Stimulated activated CD4-positive, alpha-beta T cell treated with anti-CD3 and anti-CD28 coated beads, TNF-alpha, amount 100 ng/mL, for 4 hours (primary cell): ENCODE data around the gene NPW.
A peak's percentile ranks its signal among the peaks of the same experiment; 100 is the strongest.
"Not testable (repeated sequence)": the region's sequence is repeated elsewhere in the genome, so short reads cannot be mapped to it uniquely, and the experiment has no call there.

ENCODE experiments used
- DNase-seq, 3 experiments: peaks; one replicate each; pipeline ENCODE4 v3.0.0-alpha.2; 2020; ENCODE audit warnings: low read depth in 3 of 3

Gene NPW

DNA sequence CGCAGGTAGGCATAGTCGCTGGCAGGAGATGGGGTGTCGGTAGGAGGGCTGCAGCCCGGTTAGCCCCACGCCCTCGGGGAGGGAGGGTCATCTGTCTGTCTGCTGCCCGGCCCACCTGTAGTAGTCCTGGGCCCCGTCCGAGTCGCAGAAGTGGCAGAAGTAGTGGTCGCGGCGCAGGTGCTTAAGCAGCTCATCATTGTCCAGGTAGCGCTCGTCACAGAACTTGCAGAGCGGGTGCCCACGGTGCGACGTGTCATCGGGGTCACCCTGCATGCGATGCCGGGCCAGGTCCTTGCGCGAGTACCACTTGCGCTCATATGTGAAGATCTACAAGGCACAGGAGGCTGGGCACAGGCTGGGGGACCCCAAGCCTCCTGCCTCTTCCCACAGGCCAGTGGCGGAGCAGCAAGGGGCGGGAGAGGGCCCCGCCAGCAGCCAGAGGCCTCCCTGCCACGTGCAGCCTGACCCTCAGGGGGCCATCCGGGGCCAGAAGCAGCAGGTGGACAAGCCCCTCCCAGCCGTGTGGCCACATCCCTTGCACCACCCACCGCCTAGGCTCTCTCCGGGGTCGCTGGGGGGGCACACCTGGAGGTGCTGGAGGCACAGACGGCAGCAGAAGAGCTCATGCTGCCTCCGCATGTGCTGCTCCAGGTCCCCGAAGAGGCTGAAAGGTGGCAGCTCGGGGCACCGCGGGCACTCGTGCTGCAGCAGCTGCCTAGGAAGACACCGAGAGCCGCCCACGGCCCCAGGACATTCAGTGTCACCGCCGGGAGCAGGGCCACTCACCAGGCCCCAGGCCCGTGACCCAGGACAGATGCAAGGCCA lies 17.0 kb upstream of the NPW start:
- no peak for DNase-seq

GRCh38 chr16:2003231-2003826 lies 16.3 kb upstream of the NPW start:
- no peak for DNase-seq

DNA sequence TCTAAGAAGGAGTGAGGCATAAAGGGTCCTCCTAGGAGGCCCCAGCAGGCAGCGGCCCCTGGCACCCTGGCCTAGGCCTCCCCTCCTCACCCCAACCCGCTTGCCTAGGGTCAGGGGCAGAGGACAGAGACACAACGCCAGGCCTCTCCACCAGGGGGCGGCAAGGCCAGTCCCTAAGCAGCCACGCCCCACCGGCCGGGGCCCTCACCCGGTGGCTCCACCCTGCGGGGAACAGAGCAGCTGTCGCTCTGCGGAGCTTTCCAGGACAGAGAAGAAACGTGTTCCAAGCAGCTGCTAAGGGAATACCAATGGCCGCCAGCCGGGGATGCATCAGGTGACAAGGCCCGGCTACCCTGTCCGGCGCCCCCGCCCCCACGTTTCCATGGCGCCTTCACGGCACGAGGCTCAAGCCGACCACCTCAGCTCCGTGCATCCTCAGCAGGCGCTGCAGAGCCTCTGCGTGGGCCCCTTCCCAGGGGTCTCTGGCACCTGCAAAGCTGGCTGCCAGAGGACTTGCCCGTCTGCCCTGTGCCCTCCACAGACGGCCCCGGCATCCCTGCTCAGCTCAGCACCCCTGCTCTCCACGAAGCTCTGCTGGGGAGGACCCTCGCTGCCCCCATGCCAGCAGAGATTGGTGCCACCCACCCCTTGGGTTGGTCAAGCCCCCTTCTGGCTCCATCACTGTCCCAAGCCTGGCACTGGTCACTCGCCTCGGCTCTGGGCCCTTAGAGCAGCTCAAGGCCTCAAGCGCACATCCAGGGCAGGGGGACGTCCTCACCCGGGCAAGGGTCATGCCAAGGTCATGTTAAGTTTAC lies 15.6 kb upstream of the NPW start:
- DNase-seq, result peak; percentile 68 to 80 (median 76)

DNA sequence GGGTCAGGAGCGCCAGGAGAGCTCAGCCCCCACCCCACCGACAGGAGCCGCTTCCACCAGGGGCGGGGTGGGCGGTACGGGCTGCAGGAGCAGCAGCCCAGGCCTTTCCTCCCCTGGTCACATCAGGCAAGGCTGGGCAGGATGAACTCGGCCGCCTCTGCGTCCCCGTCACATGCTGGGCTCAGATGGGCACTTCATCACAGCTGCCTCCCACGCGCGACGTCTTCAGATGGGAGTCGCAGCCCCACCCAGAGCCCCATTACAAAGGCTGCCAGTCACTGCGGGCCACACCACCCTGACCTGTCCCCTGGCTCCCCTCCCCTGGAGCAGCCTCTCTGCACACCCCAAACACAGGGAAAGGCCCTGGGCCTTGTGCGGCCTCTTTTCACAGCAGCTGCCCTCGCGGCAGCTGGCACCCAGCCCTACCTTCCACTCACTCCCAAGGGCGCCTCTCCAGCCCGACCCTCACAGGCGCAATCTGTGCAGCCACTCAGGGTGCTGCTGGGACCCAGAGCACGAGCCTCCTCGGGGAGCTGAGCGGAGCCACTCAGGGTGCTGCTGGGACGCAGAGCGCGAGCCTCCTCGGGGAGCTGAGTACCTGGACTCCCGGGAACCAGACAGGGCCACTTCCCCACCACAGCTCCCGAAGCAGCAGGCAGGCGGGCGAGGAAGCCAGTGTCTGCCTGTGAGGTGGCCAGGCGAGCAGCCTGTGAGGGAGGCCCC lies 14.6 kb upstream of the NPW start:
- no peak for DNase-seq

GRCh38 chr16:2005646-2006045 lies 13.9 kb upstream of the NPW start:
- DNase-seq, result no peak

DNA sequence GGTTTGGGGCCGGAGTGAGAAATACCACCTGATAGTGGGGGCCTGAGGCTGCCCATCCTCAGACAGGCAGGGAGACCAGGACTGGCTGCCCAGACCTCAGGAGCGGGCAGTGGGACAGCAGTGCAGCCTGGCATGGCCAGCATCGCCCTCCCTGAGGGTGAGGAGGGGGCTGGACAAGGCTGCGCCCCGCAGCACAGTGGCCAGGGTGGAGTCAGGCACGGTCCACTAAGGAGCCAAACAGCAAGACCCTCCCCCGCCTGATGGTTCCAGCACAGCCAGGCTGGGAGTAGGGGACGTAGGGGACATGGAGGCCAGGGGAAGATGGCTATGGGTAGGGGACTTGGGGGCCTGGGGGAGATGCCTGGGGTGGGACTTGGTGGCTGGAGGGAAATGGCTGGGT lies 13.3 kb upstream of the NPW start:
- no peak for DNase-seq

DNA sequence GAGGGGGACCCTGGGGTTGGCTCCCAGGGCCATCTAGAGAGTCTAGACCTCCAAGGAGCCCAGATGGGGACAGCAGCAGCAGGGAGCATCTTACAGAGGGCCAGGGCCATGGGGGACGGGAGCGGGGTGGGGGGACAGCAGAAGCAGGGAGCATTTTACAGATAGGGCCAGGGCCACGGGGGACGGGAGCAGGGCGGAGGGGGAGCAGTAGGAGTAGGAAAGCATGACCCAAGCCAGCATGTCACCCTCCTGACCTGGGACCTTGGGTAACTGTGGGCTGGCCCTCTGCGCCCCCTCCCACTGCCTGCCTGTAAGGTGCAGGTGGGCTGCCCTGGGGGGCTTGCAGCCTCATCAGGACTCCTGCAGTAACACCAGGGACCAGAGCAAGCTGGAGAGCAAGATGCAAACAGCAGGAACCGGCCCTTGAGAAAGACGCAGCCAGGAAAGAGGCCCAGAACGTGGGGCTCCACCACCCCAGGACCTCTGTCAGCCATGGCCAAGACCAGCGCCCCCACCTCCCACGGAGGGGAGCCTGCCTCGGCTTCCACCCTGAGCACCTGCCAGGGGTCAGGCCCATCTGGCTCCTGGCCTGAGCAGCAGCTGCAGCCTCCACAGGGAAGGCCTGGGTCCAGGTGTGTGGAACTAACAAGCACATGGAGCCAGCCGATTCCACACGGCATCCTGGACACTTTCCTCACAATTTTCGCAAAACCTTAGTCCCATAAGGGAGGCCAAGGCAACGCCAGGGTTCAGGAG lies 12.3 kb upstream of the NPW start:
- DNase-seq, result no peak

- DNase-seq, result no peak
These were observed 11.5 kb upstream of the NPW start for GRCh38 chr16:2008009-2008526.

DNA sequence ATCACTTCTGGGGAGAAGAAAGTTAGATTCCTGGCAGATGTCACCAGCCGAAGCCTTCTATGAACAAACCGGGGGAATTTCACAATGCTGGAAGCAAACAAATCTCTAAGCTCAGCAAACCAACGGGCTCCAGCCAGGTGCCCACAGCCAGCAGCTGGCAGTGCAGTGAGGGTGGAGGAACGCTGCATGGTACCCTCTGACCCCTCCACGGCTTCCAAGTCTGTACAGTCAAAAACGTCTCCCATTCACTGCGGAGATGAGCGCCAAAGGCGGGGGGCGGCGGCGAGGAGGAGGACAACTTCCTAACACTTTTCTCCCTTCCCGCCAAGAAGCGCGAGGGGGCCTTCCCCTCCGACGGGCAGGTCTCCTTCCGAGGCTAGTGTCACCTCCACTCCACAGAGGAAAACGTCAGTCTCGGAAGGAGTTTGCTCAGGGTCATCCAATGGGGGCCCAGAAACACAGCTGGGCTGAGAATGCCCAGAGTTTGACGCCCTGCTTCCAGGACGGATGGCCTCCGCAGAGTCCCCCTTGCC lies 10.9 kb upstream of the NPW start:
- DNase-seq, result no peak

- DNase-seq, result no peak
These were observed 10.3 kb upstream of the NPW start for GRCh38 chr16:2009164-2009711.

- peak; percentile 58 to 62 (median 61) for DNase-seq
These were observed 9.6 kb upstream of the NPW start, which contains the start of gene ZNF598 for GRCh38 chr16:2009791-2010510. TSS of gene ZNF598 (minus strand) at chr16:2009821.

DNA sequence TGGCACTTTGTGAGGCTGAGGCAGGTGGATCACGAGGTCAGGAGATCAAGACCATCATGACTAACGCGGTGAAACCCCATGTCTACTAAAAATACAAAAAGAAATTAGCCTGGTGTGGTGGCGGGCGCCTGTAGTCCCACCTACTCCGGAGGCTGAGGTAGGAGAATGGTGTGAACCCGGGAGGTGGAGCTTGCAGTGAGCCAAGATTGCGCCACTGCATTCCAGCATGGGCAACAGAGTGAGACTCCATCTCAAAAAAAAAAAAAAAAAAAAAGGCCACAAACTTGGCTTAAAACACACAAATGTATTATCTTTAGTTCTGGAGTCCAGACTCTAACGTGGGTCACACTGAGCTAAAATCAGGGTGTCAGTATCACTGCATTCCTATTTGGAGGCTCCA lies 7.9 kb upstream of the NPW start:
- not testable (repeated sequence) for DNase-seq

DNA sequence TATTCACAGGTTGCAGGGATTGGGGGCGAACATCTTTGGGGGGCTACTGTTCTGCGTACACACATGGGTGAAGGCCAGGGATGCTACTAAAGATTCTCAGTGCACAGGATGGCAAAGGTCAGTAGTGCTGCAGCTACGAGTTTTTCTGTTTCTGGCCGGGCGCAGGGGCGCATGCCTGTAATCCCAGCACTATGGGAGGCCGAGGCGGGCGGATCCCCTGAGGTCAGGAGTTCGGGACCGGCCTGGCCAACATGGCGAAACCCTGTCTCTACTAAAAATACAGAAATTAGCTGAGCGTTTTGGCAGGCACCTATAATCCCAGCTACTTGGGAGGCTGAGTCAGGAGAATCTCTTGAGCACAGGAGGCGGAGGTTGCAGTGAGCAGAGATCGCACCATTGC lies 6.1 kb upstream of the NPW start:
- no peak for DNase-seq

- no peak for DNase-seq
These were observed 4.3 kb upstream of the NPW start for GRCh38 chr16:2015117-2015946.

GRCh38 chr16:2015947-2016208 lies 3.7 kb upstream of the NPW start:
- no peak for DNase-seq

DNA sequence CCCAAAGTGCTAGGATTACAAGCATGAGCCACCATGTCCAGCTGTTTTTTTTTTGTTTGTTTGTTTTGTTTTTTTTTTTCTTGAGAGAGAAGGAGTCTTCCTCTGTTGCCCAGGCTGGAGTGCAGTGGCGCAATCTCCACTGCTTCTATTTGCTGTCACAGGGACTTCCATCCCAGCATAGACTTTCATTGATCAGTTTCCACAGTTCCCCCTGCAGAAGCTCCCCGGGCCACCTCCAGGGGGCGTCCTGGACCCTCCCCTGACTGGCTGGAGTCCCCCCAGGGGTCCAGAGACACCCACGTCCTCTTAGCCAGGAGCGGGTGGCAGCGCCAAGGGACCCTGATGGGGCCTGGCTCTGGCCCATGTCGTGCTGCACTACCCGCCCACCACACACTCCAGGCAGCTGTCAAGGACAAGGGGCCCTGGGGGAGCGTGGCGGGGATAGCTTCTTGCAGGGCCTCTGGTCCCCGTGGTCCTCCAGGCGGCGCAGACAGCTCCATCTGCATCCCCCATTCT lies 3.1 kb upstream of the NPW start:
- no peak for DNase-seq

GRCh38 chr16:2019921-2020831 lies 591 bp downstream of the NPW start:
- DNase-seq, result no peak

DNA sequence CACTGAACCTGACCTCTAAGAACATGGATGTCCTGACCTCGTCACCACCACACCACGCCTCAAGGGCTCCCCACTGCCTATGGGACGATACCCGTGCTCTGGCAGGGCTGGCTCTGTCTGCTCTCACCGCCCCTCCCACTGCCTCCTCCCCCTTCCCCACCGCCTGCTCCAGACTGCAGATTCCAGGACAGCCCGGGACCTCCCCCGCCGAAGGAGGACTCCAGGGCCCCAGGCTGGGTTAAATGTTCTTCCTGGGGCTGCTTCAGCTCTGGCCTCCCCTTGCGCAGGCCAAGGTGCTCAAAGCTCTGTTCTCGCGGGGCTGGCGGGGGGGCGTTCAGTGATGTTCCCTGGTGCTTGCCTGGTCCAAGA lies 3.1 kb downstream of the NPW start:
- DNase-seq, result no peak
